HG02852 (cell line): ENCODE results near the gene ADGRD1.

Source experiments
- ATAC-seq: cut with Tn5 transposase; IDR thresholded peaks from one replicate; pipeline ENCODE4 v1.9.1; 2021; ENCODE audit warnings: mild to moderate bottlenecking, moderate library complexity; ENCODE audit not compliant: unreplicated experiment

Gene ADGRD1

GRCh38 chr12:131097202-131098177 lies 143.8 kb downstream of the ADGRD1 start:
- ATAC-seq: no peak

GRCh38 chr12:131098178-131098981 lies 144.7 kb downstream of the ADGRD1 start:
- ATAC-seq: no peak

DNA sequence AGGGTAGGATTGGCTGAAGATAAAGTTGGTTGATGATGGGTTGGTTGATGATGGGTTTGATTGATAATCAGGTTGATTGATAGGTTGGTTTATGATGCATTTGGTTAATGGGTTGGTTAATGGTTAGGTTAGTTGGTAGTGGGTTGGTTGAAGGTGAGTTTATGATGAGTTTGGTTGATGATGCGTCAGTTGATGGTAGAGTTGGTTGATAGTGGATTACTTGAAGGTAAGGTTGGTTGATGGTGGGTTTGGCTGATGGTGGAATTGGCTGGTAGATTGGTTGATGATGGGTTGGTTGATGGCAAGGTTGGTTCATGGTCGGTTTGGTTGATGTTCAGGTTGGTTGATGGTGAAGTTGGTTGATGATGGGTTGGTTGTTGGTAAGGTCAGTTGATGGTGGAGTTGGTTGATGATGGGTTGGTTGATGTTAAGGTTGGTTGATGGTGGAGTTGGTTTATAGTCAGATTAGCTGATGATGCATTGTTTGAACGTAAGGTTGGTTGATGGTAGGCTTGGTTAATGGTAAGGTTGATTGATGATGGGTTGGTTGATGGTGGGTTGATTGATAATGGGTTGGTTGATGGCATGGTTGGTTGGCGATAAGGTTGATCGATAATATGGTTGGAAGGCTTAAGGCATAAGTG lies 146.4 kb downstream of the ADGRD1 start:
- no peak for ATAC-seq

- no peak for ATAC-seq
Observed at GRCh38 chr12:131101006-131101405, 147.3 kb downstream of the ADGRD1 start.

GRCh38 chr12:131101703-131102492 lies 148.2 kb downstream of the ADGRD1 start:
- peak; percentile 75 for ATAC-seq

- no peak for ATAC-seq
Observed at GRCh38 chr12:131102493-131102931, 148.8 kb downstream of the ADGRD1 start.

GRCh38 chr12:131102991-131103668 lies 149.4 kb downstream of the ADGRD1 start:
- ATAC-seq: no peak

DNA sequence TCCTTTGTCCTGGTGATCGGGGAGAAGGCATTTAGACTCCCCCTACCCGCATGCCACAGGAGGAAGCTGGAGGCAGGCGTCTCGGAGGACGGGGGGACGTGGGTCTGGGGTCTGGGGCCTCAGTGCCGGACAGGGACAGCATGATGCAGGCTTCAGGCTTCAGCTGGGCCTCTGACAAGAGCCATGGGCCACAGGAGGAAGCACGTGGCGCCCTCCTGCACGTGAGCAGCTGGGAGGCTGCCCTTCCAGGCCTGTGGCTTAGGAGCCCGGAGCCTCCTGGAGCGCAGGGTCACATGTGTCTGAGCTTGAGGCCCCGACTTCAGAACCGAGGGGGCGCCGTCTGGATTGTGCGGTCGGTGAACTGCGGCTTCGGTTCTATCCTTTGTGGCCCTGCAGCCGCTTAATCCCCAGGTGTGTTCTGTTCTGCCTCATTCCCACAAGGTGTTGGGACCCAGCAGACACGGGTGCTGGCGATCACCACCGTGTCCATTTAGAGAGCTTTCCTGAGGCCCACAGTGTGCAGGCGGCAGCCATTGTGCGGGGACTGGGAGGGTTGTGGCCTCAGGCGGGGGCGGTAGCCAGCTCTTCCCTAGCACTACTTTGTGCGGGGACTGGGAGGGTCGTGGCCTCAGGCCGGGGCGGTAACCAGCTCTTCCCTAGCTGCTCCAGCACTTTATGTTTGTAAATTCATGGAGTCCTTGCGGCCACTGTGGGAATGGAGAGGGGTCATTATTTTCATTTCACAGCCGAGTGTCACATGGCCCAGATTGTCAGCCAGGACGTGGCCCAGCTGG lies 150.2 kb downstream of the ADGRD1 start:
- ATAC-seq: no peak

DNA sequence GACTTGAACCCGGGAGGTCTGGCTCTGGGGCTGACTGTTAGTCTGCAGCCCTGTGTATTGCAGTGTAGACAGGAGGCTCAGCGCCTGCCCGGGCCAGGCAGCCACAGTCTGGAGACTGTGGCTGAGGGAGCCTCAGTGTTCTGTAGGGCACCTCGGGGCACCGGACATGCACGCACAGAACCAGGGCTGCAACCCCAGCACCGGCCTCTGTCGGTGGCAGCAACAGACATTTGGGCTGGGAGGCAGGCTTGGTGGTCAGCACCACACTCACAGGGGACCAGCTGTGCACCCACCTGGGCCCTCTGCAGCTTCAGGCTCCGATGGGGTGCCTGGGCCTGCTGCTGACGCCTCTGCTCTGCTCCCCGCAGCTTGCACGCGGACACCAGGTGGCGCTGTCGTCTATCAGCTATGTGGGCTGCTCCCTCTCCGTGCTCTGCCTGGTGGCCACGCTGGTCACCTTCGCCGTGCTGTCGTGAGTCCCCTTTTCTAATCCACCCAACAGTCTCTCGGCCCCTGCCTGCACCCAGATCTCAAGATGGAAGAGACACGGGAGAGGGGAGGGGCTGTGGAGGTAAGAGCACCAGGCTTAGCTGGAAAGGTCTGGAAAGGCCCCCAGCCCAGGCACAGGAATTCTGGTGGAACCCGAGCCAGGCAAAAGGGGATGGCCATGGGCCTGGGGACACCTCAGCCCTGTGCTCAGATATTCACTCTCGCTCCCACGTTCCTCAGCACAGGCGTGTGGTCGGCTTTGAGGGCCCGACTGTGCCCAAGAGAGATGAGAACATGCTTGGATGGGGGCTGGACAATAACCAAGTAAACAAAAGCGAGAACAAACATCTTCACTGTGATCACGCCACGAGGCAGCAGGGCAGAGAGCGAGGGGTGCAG lies 151.0 kb downstream of the ADGRD1 start:
- ATAC-seq: peak; percentile 56

- ATAC-seq: no peak
Observed at GRCh38 chr12:131105351-131105735, 151.6 kb downstream of the ADGRD1 start.

- no peak for ATAC-seq
Observed at GRCh38 chr12:131105736-131106348, 152.1 kb downstream of the ADGRD1 start.

DNA sequence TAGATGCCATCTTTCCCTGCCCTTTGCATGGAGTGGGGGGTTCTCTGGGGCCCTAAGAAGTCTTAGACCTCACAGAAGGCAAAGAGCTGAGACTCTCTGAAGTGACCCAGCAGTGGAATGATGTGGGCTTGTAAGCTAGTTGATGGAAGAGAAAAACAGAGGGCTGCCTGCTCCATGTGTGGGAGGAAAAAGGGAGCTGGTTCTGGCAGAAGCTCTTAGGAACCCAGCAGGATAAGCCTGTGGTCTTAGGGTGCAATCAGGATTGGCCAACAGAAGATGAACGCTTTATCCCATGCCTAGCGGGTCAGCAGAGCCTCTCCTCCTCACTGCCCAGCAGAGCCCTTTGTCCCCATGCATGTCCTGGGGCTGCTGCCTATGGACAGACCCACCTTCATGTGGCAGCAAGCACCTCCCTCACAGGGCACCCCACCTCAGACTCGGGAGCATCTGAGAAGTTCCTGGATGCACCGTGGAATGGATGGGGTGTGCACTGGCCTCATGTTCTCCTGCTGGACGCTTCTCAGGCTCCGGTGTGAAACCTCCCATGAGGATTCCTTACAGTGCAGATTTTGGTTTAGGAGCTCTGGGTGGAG lies 152.7 kb downstream of the ADGRD1 start:
- no peak for ATAC-seq

GRCh38 chr12:131108177-131108955 lies 154.7 kb downstream of the ADGRD1 start:
- no peak for ATAC-seq

DNA sequence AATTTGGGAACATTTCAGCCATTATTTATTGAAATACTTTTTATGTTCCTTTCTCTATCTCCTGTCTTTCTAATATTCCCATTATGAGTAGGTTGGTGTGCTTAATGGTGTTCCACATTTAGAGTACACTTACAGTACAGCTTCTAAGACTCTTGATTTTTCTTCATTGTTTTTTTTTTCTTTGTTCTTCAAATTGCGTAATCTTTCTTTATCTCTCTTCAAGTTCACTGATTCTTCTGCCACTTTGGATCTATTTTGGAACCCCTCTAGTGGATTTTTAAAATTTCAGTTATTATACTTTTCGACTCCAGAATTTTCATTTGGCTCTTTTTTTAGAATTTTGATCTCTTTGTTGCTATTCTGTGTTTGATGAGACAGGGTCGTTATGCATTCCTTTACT lies 157.7 kb downstream of the ADGRD1 start:
- no peak for ATAC-seq

GRCh38 chr12:131112021-131112420 lies 158.3 kb downstream of the ADGRD1 start:
- no peak for ATAC-seq

GRCh38 chr12:131112700-131113290 lies 159.1 kb downstream of the ADGRD1 start:
- no peak for ATAC-seq
